Activated gamma-delta T cell (primary cell): ENCODE results near the gene SV2A.
"Not testable (repeated sequence)": the region's sequence is repeated elsewhere in the genome, so short reads cannot be mapped to it uniquely, and the experiment has no call there.

Source experiments
- DNase-seq: peaks from one replicate; lab custom pipeline; 2025; lab: John Stamatoyannopoulos, UW

The SV2A gene

GRCh38 chr1:149886396-149887195 lies 31.0 kb downstream of the SV2A start:
- DNase-seq: peak; percentile 47

GRCh38 chr1:149886121-149886395 lies 31.6 kb downstream of the SV2A start:
- DNase-seq: peak; percentile 21

- DNase-seq: peak; percentile 39
Observed at GRCh38 chr1:149885339-149886120, 32.1 kb downstream of the SV2A start.

- DNase-seq: no peak
Observed at GRCh38 chr1:149884433-149885338, 33.0 kb downstream of the SV2A start.

- DNase-seq: no peak
Observed at GRCh38 chr1:149883598-149884247, 33.9 kb downstream of the SV2A start.

- DNase-seq: no peak
Observed at GRCh38 chr1:149881876-149882275, 35.8 kb downstream of the SV2A start.

- no peak for DNase-seq
Observed at GRCh38 chr1:149879556-149879955, 38.1 kb downstream of the SV2A start.

- DNase-seq: no peak
Observed at GRCh38 chr1:149877211-149877946, 40.3 kb downstream of the SV2A start.

GRCh38 chr1:149873060-149873459 lies 44.6 kb downstream of the SV2A start:
- DNase-seq: not testable (repeated sequence)

GRCh38 chr1:149866887-149867286 lies 50.8 kb downstream of the SV2A start:
- DNase-seq: not testable (repeated sequence)

GRCh38 chr1:149861497-149862054 lies 56.1 kb downstream of the SV2A start:
- DNase-seq: not testable (repeated sequence)

- DNase-seq: not testable (repeated sequence)
Observed at GRCh38 chr1:149860684-149861496, 56.8 kb downstream of the SV2A start.

GRCh38 chr1:149860271-149860670 lies 57.4 kb downstream of the SV2A start:
- not testable (repeated sequence) for DNase-seq
